Testis (tissue), 3 donors: Measurements from ENCODE around the gene RABAC1. TPM values are rescaled to one million over a fixed set of nuclear protein-coding genes. Genes with fewer than 3 reads are reported as not detected.

ENCODE experiments used
- DNase-seq: peaks from one replicate; pipeline ENCODE4 v3.0.0-alpha.2; 2019
- H3K27ac ChIP-seq, 2 donors: fragments of 200-600 bp; sonication (generic); one replicate each; pipeline ENCODE4 v1.5.1; 2019
- H3K27me3 ChIP-seq: fragments of 200-600 bp; sonication (generic); one replicate; pipeline ENCODE4 v1.5.1; 2019
- H3K36me3 ChIP-seq: fragments of 200-600 bp; sonication (generic); one replicate; pipeline ENCODE4 v1.5.1; 2017; ENCODE audit warnings: low read depth; ENCODE audit errors: missing control alignments
- H3K4me1 ChIP-seq: fragments of 200-600 bp; sonication (generic); one replicate; pipeline ENCODE4 v1.5.1; 2019
- H3K4me3 ChIP-seq, 2 donors: fragments of 200-600 bp; sonication (generic); one replicate each; pipeline ENCODE4 v1.5.1; 2017 to 2019
- H3K9me3 ChIP-seq: fragments of 200-600 bp; sonication (generic); one replicate; pipeline ENCODE4 v1.5.1; 2017
- CTCF ChIP-seq, 3 experiments: fragments of 450-650 bp in 2 of 3; fragments of 200-600 bp in 1 of 3; sonication (generic) in 1 of 3; IDR thresholded peaks; one replicate each; pipeline ENCODE4 v1.5.1; 2016 to 2019; ENCODE audit warnings: antibody characterized with exemption in 3 of 3, mild to moderate bottlenecking in 2 of 3, moderate library complexity in 1 of 3
- POLR2A ChIP-seq: fragments of 450-650 bp; IDR thresholded peaks from one replicate; pipeline ENCODE4 v1.6.1; 2017; ENCODE audit warnings: antibody characterized with exemption, mild to moderate bottlenecking, moderate library complexity
- WGBS, 2 donors: methylation state at CpG; one replicate each; pipeline ENCODE4 v1.1.5; 2018; 5-methylcytosine and 5-hydroxymethylcytosine counted together
- intact Hi-C: fragments of 100-400 bp; cut with DNase I; formaldehyde crosslinking; loops from one replicate; pipeline ENCODE4 v1.15.1; 2023; ENCODE audit warnings: low total_unique reads
- polyA plus RNA-seq: library from polyadenylated mRNA; stranded (reverse); fragments of 350-450 nt; fragmentation: Illumina TruSeq; extraction: RNeasy Lipid Tissue Mini Kit (QIAGEN cat#74804); gene quantifications from one replicate; pipeline ENCODE4 v1.2.3, GENCODE V29; 2014; ENCODE audit warnings: low read depth, low replicate concordance; ENCODE audit not compliant: insufficient read depth
- total RNA-seq, 2 donors: library from RNA; depleted of rRNA; stranded (reverse); fragments of >200 nt; gene quantifications; one replicate each; pipeline ENCODE4 v1.2.3, GENCODE V29; 2016

Gene RABAC1
- total and polyA plus RNA-seq, 3 donors from 2014 or later, result 143 to 196 (median 182) TPM

DNA sequence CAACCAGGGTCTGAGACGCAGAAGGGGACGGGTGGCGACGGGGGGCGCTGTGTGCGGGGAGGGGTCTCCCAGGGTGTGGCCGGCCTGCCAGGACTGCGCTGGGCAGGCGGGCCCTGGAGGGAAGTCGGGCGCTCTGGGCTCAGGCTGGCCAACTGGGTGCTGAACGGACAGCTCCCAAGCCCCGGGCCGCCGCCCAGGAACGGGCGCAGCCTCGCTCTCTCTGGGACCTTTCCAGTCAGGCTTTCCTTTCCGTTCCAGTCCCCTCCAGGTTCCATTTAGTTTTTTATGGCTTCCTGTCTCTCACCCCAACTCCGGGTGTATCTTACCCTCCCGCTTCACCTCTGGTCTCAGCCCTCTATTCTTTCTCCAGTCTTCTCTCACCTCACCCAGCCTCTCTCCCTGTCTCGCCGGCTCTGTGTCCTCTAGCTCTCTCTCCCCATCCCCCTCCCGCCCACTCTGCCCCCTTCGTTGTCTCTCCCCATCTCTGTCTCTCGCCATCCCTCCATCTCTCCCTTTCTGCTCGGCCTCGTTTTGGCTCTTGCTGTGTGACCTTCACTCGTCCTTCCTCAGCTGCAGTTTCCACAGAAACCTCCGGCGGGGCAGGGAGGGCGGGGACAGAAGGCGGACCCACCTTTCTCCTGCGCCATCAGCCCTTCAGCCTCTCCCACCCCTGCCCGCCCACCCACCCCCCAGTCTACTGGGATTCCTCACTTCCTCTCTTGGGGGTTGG lies 38.2 kb upstream of the RABAC1 start:
- peak; percentile 60 for DNase-seq
- Histone ChIP-seq H3K27ac (no peak overlapping the region), H3K4me3 (no peak overlapping the region), H3K36me3 (no peaks in the 10 kb centered on the region), H3K27me3 (no peaks in the 10 kb centered on the region), H3K9me3 (no peaks in the 10 kb centered on the region), H3K4me1 (peaks cover 4% of the 10 kb centered on the region)
- no peak for TF ChIP-seq CTCF (IDR thresholded peaks at IDR 0.05)
- TF ChIP-seq POLR2A, result no peak
- intact Hi-C loops, result no loop called here
- 1% methylated on average over 30 to 34 of the region's 35 CpGs for WGBS, 2 donors

DNA sequence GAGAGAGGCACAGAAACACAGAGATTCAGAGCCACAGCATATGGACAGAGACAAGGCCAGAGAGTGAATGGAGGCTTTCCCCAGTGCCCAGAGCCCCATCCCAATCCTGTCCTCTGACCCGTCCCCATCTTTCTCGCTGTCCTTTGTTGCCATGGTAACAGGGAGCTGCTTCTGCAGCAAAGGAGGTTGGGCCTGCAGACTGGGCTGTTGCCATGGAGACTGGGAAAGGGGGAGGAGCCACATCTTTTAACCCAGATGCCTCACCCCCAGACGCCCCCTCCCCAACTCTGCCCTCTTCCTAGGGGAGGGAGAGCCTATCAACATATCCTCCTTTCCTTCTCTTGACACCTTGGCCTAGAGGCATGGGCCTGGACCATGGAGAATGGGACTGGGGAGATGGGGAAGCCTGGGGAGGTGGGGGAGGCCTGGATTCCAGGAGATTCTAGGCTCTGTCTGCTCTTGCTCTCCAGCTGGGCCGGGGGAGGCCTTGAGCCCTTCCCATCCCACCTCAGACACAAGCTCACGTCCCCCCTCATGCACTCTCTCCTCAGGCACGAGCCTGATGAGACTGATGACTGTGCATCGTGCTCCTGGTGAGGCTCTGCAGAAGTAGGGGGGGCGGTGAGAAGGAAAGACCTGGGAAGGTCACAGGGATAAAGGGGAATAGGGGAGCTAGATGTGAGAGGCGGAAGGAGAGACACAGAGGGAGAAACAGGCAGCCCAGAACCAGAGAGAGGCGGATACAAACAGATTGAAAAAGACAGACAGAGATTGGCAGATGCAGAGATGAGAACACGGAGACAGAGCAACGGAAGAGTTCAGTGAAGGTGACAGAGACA lies 37.1 kb upstream of the RABAC1 start:
- no peaks in the 10 kb centered on the region for H3K9me3 ChIP-seq
- WGBS, 2 donors, result 28 to 34% methylated on average over 11 to 12 of the region's 12 CpGs
- H3K27ac ChIP-seq, result no peak overlapping the region
- no peak overlapping the region for H3K4me3 ChIP-seq
- no peak for TF ChIP-seq CTCF (IDR thresholded peaks at IDR 0.05)
- TF ChIP-seq POLR2A, result no peak
- intact Hi-C loops, result no loop called here
- peaks cover 5% of the 10 kb centered on the region for H3K4me1 ChIP-seq
- H3K36me3 ChIP-seq, result no peaks in the 10 kb centered on the region
- peak; percentile 28 for DNase-seq
- no peaks in the 10 kb centered on the region for H3K27me3 ChIP-seq

GRCh38 chr19:41994994-41995958 lies 36.2 kb upstream of the RABAC1 start:
- no peak overlapping the region for H3K4me3 ChIP-seq
- TF ChIP-seq CTCF (IDR thresholded peaks at IDR 0.05) (no peak), POLR2A (no peak)
- no peak overlapping the region for H3K27ac ChIP-seq
- no peaks in the 10 kb centered on the region for H3K36me3 ChIP-seq
- no peak for DNase-seq
- no peaks in the 10 kb centered on the region for H3K27me3 ChIP-seq
- intact Hi-C loops, result no loop called here
- no peaks in the 10 kb centered on the region for H3K9me3 ChIP-seq
- 75 to 78% methylated on average over 15 to 19 of the region's 19 CpGs for WGBS, 2 donors
- peaks cover 7% of the 10 kb centered on the region for H3K4me1 ChIP-seq

GRCh38 chr19:41994521-41994971 lies 35.4 kb upstream of the RABAC1 start:
- no peaks in the 10 kb centered on the region for H3K36me3 ChIP-seq
- H3K4me3 ChIP-seq, result peak overlapping the region in 1 of 2 donors; percentile 59
- DNase-seq, result no peak
- H3K4me1 ChIP-seq, result peaks cover 7% of the 10 kb centered on the region
- no peaks in the 10 kb centered on the region for H3K9me3 ChIP-seq
- no peak overlapping the region for H3K27ac ChIP-seq
- intact Hi-C loops, result no loop called here
- WGBS, 2 donors, result 16 to 24% methylated on average over 6 to 13 of the region's 13 CpGs
- TF ChIP-seq CTCF (IDR thresholded peaks at IDR 0.05), result no peak
- no peak for TF ChIP-seq POLR2A
- H3K27me3 ChIP-seq, result no peaks in the 10 kb centered on the region
